Brain microvascular endothelial cell (primary cell): Measurements from ENCODE around the gene GLUL.

Source experiments
- DNase-seq: peaks from one replicate; pipeline ENCODE4 v3.0.0-alpha.2; 2020
- H3K27ac ChIP-seq: fragments of 250-450 bp; sonication (Bioruptor Pico); 2 replicates; pipeline ENCODE4 v1.5.1; 2020; ENCODE audit warnings: mild to moderate bottlenecking, moderate library complexity
- H3K27me3 ChIP-seq: fragments of 250-450 bp; sonication (Bioruptor Pico); replicated peaks from 2 replicates; pipeline ENCODE4 v1.5.1; 2020; ENCODE audit warnings: mild to moderate bottlenecking
- H3K36me3 ChIP-seq: fragments of 250-450 bp; sonication (Bioruptor Pico); replicated peaks from 2 replicates; pipeline ENCODE4 v1.5.1; 2020; ENCODE audit warnings: mild to moderate bottlenecking
- H3K4me3 ChIP-seq: 2 replicates; pipeline ENCODE4 v1.5.1; 2011; ENCODE audit warnings: low read depth, mild to moderate bottlenecking, control low read depth, low read length, moderate library complexity
- in situ Hi-C: cut with HindIII; loops from 2 replicates; pipeline ENCODE4 v1.10.0; 2017; ENCODE audit warnings: low sequenced_read_pairs, low pct_ligation_motif_present
- TF ChIP-seq, protein P1 (sequence below): IDR thresholded peaks from 2 replicates; pipeline ENCODE4 v1.5.1; 2011; ENCODE audit warnings: low read depth, mild to moderate bottlenecking, moderate library complexity, low read length, control low read depth, inconsistent platforms; ENCODE audit errors: missing control alignments

Gene GLUL

DNA sequence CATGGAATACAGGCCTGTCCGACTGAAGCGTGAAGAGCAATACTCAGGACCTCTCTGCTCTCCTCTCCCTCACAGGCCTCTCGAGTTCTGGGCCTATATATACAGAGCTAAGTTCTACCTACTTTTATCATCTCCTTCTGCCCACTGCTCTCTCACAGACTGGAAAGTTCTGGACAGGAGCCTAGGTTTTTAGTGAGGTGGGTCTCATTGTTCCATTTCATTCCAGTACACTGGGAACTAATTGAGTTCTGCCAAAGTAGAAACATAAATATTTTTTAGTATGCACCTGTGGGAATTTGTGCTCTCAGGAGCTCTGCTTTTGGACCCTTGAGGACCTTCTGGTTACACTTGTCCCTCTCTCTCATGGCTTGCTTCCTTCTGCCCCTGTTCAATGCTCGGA lies 9.0 kb upstream of the GLUL start, which contains the start of gene TEDDM1:
TSS of gene TEDDM1 (minus strand) at position 101 of the 400 bp plus-strand sequence. CDS start 182 bp downstream, outside the sequence.
- Histone ChIP-seq H3K36me3 (no peaks in the 10 kb centered on the region), H3K27me3 (no peaks in the 10 kb centered on the region), H3K27ac (no peak within 1 kb of the TSS), H3K4me3 (no peak within 1 kb of the TSS)
- TF ChIP-seq, protein P1, sequence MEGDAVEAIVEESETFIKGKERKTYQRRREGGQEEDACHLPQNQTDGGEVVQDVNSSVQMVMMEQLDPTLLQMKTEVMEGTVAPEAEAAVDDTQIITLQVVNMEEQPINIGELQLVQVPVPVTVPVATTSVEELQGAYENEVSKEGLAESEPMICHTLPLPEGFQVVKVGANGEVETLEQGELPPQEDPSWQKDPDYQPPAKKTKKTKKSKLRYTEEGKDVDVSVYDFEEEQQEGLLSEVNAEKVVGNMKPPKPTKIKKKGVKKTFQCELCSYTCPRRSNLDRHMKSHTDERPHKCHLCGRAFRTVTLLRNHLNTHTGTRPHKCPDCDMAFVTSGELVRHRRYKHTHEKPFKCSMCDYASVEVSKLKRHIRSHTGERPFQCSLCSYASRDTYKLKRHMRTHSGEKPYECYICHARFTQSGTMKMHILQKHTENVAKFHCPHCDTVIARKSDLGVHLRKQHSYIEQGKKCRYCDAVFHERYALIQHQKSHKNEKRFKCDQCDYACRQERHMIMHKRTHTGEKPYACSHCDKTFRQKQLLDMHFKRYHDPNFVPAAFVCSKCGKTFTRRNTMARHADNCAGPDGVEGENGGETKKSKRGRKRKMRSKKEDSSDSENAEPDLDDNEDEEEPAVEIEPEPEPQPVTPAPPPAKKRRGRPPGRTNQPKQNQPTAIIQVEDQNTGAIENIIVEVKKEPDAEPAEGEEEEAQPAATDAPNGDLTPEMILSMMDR = no peak
- in situ Hi-C loops = no loop called here
- DNase-seq = no peak

DNA sequence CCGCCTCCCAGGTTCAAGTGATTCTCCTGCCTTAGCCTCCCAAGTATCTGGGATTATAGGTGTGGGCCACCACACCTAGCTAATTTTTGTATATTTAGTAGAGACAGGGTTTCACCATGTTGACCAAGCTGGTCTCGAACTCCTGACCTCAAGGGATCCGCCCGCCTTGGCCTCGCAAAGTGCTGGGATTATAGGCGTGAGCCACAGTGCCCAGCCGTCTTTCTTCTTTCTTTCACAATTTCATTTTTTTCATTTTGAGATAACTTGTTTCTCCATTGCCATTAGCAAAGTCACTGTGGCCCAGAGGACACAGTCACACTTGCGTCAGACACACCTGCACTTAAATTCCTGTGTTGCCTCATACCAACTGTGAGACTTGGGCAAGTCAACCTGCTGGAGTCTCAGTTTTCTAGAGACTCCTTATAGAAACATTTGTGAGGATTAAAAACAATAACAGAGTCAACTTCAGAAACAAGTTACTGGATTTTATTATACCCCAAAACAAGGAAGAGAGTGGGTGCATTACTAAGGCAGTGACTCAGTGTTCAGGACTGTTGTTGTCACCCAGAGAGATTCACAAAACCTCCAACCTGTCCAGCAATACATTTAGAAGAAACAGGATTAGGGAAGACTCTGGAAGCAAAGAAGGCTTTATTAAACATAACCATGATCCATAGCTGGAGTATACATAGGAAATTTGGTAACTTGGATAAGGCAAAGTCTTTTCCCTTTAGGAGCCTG lies 6.2 kb upstream of the GLUL start:
- Histone ChIP-seq H3K36me3 (no peaks in the 10 kb centered on the region), H3K27me3 (no peaks in the 10 kb centered on the region), H3K27ac (no peak overlapping the region), H3K4me3 (no peak overlapping the region)
- DNase-seq = no peak
- in situ Hi-C loops = no loop called here
- TF ChIP-seq, protein P1 = no peak

DNA sequence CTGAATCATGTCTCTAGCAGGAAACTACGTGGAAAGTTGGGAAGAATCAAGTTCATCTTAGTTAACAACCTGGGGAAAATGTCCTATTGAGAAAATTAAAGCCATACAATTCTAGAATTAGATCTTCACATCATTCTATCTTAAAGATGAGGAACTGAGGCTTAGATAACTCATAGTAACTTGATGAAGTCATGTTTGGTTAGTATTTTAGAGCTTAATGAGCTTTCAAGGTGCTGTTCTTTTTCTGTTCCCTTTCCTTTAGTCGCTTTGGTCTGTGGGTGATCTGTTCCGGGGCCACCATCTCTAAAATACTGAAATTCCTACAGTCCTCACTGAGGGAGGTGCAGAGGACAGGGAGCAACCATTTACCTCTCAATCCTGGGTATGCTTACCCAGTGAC lies 4.3 kb upstream of the GLUL start:
- Histone ChIP-seq H3K36me3 (no peaks in the 10 kb centered on the region), H3K4me3 (no peak overlapping the region), H3K27ac (no peak overlapping the region), H3K27me3 (no peaks in the 10 kb centered on the region)
- in situ Hi-C loops = no loop called here
- no peak for DNase-seq
- TF ChIP-seq, protein P1 = no peak

DNA sequence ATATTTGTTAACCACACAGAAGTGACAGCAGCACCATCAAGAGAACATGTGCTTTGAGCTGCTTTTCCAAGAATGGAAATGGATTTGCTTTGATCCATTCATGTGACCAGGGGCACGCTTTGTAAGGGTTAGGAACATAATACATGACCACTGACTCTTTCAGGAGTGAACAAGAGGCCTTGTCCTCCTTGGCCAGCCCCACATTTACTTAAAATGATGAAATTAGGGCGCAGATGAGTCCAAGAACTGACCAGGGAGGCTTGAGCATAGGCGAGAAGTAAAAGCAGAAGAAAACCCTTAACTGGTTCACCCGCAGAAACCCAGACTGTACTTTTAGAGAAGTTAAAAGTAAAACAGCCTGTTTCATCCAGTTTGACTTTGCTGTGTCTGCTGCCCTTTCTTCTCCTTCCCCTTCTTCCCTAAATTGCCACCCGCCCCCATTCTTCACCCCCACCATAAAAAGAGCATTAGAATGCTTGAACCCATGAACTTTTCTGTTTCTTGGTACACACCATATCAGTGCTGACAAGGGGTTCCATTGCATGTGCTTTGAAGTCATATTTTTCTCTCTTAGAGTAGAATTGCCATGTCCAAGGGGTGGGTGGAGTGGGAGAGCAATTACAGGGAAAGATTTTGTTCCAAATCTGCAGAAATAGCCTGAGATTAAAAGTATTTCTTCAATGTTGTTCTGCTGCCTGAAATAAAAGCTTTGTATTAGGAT lies 2.6 kb upstream of the GLUL start:
- no peak for DNase-seq
- TF ChIP-seq, protein P1 = no peak
- Histone ChIP-seq H3K4me3 (no peak overlapping the region), H3K27me3 (no peaks in the 10 kb centered on the region), H3K27ac (no peak overlapping the region), H3K36me3 (no peaks in the 10 kb centered on the region)
- in situ Hi-C loops = no loop called here

DNA sequence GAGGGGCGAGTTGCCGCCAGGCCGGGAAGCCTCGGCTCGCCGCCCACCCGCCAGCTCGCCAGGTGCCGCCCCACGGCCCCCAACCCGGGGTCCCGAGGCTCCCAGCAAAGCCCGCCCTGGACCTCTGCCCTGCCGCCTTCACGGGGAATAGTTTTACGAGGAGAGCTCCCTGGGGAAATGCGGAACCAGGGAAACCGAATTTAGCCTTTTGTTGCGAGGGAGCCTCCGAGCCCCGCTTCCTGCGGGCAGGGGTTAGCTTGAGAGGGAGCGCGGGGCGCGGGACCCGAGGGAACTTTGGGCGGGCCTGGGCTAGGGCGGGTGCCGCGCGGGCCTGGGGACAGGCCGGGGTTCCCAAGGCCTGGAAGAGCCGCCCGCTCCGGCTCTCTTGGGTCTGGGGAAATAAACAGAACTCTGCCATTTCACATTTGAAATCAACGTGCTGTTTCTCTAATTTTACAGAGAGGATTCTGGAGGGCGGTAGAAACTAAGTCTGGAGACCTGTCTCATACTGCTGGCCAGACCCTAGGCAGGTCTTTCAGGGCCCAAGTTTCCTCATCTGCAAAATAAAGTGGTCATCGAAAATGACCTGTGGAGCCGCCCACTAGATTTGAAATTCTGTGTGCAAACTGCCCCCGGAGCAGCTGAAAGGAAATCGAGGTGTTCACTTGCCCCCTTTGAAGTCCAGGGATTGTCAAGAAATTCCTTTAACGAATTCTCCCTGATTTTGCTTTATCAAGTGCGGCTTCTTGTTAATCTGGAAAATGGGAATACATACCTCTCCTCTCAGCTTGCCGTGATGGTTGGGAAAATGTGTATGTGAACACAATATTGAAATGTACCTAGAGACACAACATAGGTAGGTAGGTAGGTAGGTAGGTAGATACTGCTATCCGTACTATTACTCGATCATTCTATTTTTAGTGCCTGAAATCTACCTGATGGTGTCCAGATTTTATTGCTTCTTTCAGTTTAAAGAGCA lies 749 bp upstream of the GLUL start:
- TF ChIP-seq, protein P1 = no peak
- in situ Hi-C loops = no loop called here
- no peaks in the 10 kb centered on the region for H3K27me3 ChIP-seq
- DNase-seq = no peak
- peaks cover 12% of the 10 kb centered on the region for H3K36me3 ChIP-seq
- H3K27ac ChIP-seq = peak overlapping the region; percentile 95
- H3K4me3 ChIP-seq = peak overlapping the region; percentile 83
